ENCODE results near the gene GGNBP2.
"Not testable (repeated sequence)": the region's sequence is repeated elsewhere in the genome, so short reads cannot be mapped to it uniquely, and the experiment has no call there.

The GGNBP2 gene

DNA sequence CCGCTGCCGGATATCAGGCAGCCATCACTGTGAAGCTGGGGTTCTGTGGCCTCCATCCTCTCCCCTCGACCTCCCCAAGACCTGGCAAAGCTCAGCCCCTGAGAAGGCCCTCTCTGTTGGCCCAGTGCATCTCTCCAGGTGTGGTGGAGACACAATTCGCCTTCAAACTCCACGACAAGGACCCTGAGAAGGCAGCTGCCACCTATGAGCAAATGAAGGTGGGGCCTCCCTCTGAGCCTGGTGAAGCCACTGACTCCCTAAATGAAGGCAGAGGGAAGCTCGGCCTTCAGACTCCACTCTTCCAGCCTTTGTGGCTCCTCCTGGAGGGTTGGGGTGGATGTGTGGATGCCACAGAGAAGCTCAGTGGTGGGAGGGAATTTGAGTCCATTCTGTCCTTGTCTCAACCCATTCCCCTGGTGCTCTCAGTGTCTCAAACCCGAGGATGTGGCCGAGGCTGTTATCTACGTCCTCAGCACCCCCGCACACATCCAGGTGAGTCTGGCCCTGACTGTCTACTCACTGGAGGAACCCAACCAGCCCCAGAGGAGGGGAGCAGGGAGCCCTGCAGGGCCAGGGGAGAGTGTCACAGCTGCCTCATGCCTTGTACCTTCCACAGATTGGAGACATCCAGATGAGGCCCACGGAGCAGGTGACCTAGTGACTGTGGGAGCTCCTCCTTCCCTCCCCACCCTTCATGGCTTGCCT, 55.0 kb downstream of the GGNBP2 start:
- no peak for DNase-seq (ENCODE audit: extremely low read depth, low read depth)
- TF ChIP-seq, protein P1, sequence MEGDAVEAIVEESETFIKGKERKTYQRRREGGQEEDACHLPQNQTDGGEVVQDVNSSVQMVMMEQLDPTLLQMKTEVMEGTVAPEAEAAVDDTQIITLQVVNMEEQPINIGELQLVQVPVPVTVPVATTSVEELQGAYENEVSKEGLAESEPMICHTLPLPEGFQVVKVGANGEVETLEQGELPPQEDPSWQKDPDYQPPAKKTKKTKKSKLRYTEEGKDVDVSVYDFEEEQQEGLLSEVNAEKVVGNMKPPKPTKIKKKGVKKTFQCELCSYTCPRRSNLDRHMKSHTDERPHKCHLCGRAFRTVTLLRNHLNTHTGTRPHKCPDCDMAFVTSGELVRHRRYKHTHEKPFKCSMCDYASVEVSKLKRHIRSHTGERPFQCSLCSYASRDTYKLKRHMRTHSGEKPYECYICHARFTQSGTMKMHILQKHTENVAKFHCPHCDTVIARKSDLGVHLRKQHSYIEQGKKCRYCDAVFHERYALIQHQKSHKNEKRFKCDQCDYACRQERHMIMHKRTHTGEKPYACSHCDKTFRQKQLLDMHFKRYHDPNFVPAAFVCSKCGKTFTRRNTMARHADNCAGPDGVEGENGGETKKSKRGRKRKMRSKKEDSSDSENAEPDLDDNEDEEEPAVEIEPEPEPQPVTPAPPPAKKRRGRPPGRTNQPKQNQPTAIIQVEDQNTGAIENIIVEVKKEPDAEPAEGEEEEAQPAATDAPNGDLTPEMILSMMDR (IDR thresholded peaks at IDR 0.05; ENCODE audit: low read depth, low read length, missing control alignments) = no peak
- H3K4me3 ChIP-seq (replicated peaks; ENCODE audit: low read depth, low read length) = no peak overlapping the region

DNA sequence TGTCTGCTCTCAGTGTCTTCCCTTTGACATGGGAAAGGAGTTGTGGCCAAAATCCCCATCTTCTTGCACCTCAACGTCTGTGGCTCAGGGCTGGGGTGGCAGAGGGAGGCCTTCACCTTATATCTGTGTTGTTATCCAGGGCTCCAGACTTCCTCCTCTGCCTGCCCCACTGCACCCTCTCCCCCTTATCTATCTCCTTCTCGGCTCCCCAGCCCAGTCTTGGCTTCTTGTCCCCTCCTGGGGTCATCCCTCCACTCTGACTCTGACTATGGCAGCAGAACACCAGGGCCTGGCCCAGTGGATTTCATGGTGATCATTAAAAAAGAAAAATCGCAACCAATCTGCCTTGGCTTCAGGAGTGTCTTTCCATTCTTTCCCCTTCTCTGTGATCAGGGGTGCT, 55.7 kb downstream of the GGNBP2 start:
- DNase-seq (ENCODE audit: extremely low read depth, low read depth) = no peak
- TF ChIP-seq, protein P1 (IDR thresholded peaks at IDR 0.05; ENCODE audit: low read depth, low read length, missing control alignments) = no peak
- H3K4me3 ChIP-seq (replicated peaks; ENCODE audit: low read depth, low read length) = peak overlapping the region; percentile 88

DNA sequence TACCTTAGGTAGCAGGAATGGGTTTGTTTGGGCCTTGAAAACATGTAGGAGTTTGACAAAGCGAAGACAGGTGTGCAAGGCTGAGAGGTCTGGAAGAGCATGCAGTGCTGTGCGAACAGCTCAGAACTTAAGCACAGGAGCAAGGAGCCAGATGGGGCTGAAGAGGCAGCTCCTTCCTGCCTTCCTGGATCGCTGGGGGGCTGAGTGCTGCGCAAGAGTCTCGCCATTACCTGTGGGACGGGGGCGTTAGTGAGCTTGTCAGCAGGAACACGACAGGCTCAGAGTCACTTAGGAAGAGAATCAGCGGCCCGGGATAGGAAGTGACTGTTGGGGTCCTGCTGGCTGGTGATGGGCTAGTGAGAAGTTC, 56.2 kb downstream of the GGNBP2 start:
- no peak for DNase-seq (ENCODE audit: extremely low read depth, low read depth)
- TF ChIP-seq, protein P1 (IDR thresholded peaks at IDR 0.05; ENCODE audit: low read depth, low read length, missing control alignments) = no peak
- H3K4me3 ChIP-seq (replicated peaks; ENCODE audit: low read depth, low read length) = peak overlapping the region; percentile 88

DNA sequence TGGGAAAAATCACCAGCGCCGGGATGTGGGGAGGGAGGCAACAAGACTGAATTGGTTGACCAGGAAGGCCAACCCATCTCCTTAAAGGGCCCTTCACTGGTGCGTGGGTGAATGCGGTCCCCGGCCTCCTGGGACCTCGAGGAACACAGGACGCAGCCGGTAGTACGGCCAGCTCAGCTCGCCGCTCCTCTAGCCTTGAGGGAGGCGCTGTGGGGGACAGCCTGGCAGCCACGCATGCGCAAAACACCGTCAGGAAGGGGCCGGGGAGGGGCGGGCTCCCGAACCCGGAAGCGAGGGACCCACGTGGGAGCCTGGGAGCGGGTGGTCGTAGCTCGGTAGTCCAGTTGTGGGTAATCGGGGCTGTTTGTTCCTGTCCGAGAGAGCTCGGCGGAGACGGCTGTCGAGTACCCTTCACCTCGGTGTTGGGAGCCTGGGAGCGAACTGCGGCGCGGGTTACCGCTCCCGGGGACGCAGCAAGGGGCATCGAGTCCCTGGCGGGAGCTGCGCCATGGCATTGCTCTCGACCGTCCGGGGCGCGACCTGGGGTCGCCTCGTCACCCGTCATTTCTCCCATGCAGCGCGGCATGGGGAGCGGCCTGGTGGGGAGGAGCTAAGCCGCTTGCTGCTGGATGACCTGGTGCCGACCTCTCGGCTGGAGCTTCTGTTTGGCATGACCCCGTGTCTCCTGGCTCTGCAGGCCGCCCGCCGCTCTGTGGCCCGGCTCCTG, 56.7 kb downstream of the GGNBP2 start, which contains the start of gene MRM1:
TSS of gene MRM1 (plus strand) at position 281 of the 727 bp plus-strand sequence. CDS start at position 509, 228 bp downstream.
- DNase-seq (ENCODE audit: extremely low read depth, low read depth) = peak; percentile 87
- H3K4me3 ChIP-seq (replicated peaks; ENCODE audit: low read depth, low read length) = peak within 1 kb of the TSS; percentile 88
- TF ChIP-seq, protein P1 (IDR thresholded peaks at IDR 0.05; ENCODE audit: low read depth, low read length, missing control alignments) = no peak

DNA sequence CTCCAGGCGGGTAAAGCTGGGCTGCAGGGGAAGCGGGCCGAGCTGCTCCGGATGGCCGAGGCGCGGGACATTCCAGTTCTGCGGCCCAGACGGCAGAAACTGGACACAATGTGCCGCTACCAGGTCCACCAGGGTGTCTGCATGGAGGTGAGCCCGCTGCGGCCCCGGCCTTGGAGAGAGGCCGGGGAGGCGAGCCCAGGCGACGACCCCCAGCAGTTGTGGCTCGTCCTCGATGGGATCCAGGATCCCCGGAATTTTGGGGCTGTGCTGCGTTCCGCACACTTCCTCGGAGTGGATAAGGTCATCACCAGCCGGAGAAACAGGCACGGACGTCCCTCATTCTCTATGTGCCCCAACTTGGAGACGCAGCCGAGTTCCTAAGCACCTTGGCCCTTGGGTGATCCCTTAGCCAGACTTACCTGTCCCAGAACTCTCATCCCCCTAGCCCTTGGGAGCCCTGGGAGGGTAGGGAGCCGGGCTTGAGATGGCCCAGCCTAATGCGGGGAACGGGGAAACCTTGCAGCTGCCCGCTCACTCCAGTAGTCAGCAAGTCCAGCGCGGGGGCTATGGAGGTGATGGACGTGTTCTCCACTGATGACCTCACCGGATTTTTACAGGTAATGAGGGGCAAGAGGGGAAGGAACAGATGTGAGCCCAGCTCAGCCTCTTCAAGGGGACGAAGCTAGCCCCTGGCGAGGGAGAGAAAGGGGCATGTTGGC, 57.5 kb downstream of the GGNBP2 start:
- no peak for DNase-seq (ENCODE audit: extremely low read depth, low read depth)
- H3K4me3 ChIP-seq (replicated peaks; ENCODE audit: low read depth, low read length) = peak overlapping the region; percentile 88
- TF ChIP-seq, protein P1 (IDR thresholded peaks at IDR 0.05; ENCODE audit: low read depth, low read length, missing control alignments) = no peak

DNA sequence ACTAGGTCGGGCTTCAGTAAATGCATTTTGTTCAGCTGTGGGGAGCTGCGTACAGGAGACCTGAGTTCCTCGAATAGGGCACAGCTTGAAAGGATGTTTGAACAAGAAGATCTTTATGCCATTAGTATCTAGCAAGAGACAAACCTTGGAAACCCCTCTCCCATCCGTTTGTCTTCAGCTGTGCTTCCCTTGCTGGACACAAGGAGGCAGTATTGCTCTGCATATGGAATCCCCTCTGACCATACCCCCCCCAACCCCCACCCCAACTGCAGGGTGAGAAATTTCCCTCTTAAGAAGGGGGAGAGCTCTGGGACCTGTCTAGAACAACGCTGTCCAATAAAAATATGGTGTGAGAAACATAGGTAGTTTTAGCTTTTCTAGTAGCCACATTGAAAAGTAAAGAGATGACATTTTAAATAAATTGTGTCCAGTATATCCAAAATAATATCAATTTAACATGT, 58.2 kb downstream of the GGNBP2 start:
- H3K4me3 ChIP-seq (replicated peaks; ENCODE audit: low read depth, low read length) = peak overlapping the region; percentile 88
- peak; percentile 57 for DNase-seq (ENCODE audit: extremely low read depth, low read depth)
- TF ChIP-seq, protein P1 (IDR thresholded peaks at IDR 0.05; ENCODE audit: low read depth, low read length, missing control alignments) = peak; percentile 74

DNA sequence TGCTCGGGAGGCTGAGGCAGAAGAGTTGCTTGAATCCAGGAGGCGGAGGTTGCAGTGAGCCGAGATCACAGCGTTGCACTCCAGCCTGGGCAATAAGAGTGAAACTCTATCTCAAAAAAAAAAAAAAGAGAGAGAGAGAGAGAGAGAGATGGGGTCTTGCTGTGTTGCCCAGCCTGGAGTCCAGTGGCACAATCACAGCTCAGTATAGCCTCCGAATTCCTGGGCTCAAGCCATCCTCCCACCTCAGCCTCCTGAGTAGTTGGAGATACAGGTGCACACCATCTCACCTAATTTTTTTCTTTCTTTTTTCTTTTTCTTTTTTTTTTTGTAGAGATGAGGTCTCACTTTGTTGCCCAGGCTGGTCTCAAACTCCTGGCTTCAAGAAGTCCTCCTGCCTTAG, 60.3 kb downstream of the GGNBP2 start:
- DNase-seq (ENCODE audit: extremely low read depth, low read depth); H3K4me3 ChIP-seq (replicated peaks; ENCODE audit: low read depth, low read length): not testable (repeated sequence)
